HEK293 (cell line): ENCODE data around the gene LIN7C.
A peak's percentile ranks its signal among the peaks of the same experiment; 100 is the strongest.

Experiments used
- CTCF ChIA-PET: fragments of 350-600 bp; formaldehyde crosslinking; extraction: SDS; loops from one replicate; lab custom pipeline; 2021; ENCODE audit warnings: antibody characterized with exemption; lab: Yijun Ruan, JAX
- POLR2A ChIA-PET: fragments of 300-600 bp; formaldehyde crosslinking; extraction: SDS; loops from one replicate; lab custom pipeline; 2020; ENCODE audit warnings: antibody characterized with exemption, inconsistent platforms; lab: Yijun Ruan, JAX
- H3K27ac ChIP-seq: fragments of 200-500 bp; sonication (Bioruptor generic); 2 replicates; pipeline ENCODE4 v1.5.1; 2014; ENCODE audit warnings: low read depth, low read length, control low read depth, inconsistent platforms; ENCODE audit errors: extremely low read depth
- H3K36me3 ChIP-seq, 2 experiments: fragments of 200-500 bp in 1 of 2; sonication (Bioruptor generic) in 1 of 2; 1 replicate in 1 of 2; 2 replicates in 1 of 2; pipeline ENCODE4 v1.5.1; 2014 to 2017; ENCODE audit warnings: inconsistent platforms in 2 of 2, low read length in 2 of 2; ENCODE audit not compliant: control insufficient read depth in 2 of 2, insufficient read depth in 1 of 2
- H3K4me1 ChIP-seq: fragments of 200-500 bp; sonication (Bioruptor generic); 2 replicates; pipeline ENCODE4 v1.5.1; 2014; ENCODE audit warnings: mild to moderate bottlenecking, low read length, inconsistent platforms; ENCODE audit not compliant: control insufficient read depth, insufficient read depth
- H3K4me3 ChIP-seq: 2 replicates; pipeline ENCODE4 v1.5.1; 2011; ENCODE audit warnings: low read depth, mild to moderate bottlenecking, control low read depth, low read length, moderate library complexity
- H3K9me3 ChIP-seq: fragments of 200-500 bp; sonication (Bioruptor generic); 2 replicates; pipeline ENCODE4 v1.5.1; 2014; ENCODE audit warnings: low read depth, low read length, inconsistent platforms; ENCODE audit not compliant: control insufficient read depth, insufficient read depth
- GLI2 ChIP-seq: fragments of 450-650 bp; formaldehyde crosslinking; IDR thresholded peaks from 2 replicates; pipeline ENCODE4; 2017; ENCODE audit warnings: missing biosample characterization, missing genetic modification characterization, low read depth, borderline replicate concordance
- GLIS2 ChIP-seq: fragments of 450-650 bp; formaldehyde crosslinking; IDR thresholded peaks from 2 replicates; pipeline ENCODE4 v1.5.1; 2016; ENCODE audit warnings: missing biosample characterization, missing genetic modification characterization
- HOXD13 ChIP-seq: sonication (generic); formaldehyde crosslinking; IDR thresholded peaks from 2 replicates; pipeline ENCODE4 v1.8.0; 2022; ENCODE audit warnings: missing genetic modification reagents, borderline replicate concordance
- KLF16 ChIP-seq: fragments of 450-650 bp; formaldehyde crosslinking; IDR thresholded peaks from 2 replicates; pipeline ENCODE4 v1.5.1; 2017; ENCODE audit warnings: missing biosample characterization, missing genetic modification characterization
- MZF1 ChIP-seq: fragments of 450-650 bp; formaldehyde crosslinking; IDR thresholded peaks from 2 replicates; pipeline ENCODE4 v1.5.1; 2017; ENCODE audit warnings: missing biosample characterization, missing genetic modification characterization, borderline replicate concordance
- SCRT2 ChIP-seq: fragments of 450-650 bp; formaldehyde crosslinking; IDR thresholded peaks from 2 replicates; pipeline ENCODE4 v1.5.1; 2016; ENCODE audit warnings: missing biosample characterization, missing genetic modification characterization
- SETDB1 ChIP-seq: IDR thresholded peaks from one replicate; pipeline ENCODE4 v1.6.1; 2017; ENCODE audit warnings: mild to moderate bottlenecking, low read length, moderate library complexity, mixed read lengths; ENCODE audit not compliant: insufficient read length
- TSHZ1 ChIP-seq: fragments of 450-650 bp; formaldehyde crosslinking; IDR thresholded peaks from 2 replicates; pipeline ENCODE4 v1.5.1; 2016; ENCODE audit warnings: missing biosample characterization, missing genetic modification characterization, borderline replicate concordance
- ZNF174 ChIP-seq: fragments of 450-650 bp; formaldehyde crosslinking; IDR thresholded peaks from 2 replicates; pipeline ENCODE4 v1.5.0; 2017; ENCODE audit warnings: missing biosample characterization, mild to moderate bottlenecking, missing genetic modification characterization
- ZNF211 ChIP-seq: fragments of 450-650 bp; formaldehyde crosslinking; IDR thresholded peaks from 2 replicates; pipeline ENCODE4 v1.5.1; 2016; ENCODE audit warnings: low read depth, missing biosample characterization, missing genetic modification characterization
- ZNF214 ChIP-seq: fragments of 450-650 bp; formaldehyde crosslinking; IDR thresholded peaks from 2 replicates; pipeline ENCODE4 v1.5.1; 2017; ENCODE audit warnings: missing biosample characterization, mild to moderate bottlenecking, missing genetic modification characterization, borderline replicate concordance
- ZNF362 ChIP-seq: fragments of 450-650 bp; formaldehyde crosslinking; IDR thresholded peaks from 2 replicates; pipeline ENCODE4 v1.5.1; 2016; ENCODE audit warnings: missing biosample characterization, missing genetic modification characterization
- ZNF391 ChIP-seq: fragments of 450-650 bp; formaldehyde crosslinking; IDR thresholded peaks from 2 replicates; pipeline ENCODE4 v1.5.1; 2016; ENCODE audit warnings: low read depth, missing biosample characterization, missing genetic modification characterization, borderline replicate concordance
- ZNF529 ChIP-seq: fragments of 450-650 bp; formaldehyde crosslinking; IDR thresholded peaks from 2 replicates; pipeline ENCODE4 v1.5.1; 2017; ENCODE audit warnings: missing genetic modification characterization, missing biosample characterization; ENCODE audit not compliant: insufficient replicate concordance
- ZNF639 ChIP-seq: fragments of 450-650 bp; formaldehyde crosslinking; IDR thresholded peaks from 2 replicates; pipeline ENCODE4 v1.5.1; 2016; ENCODE audit warnings: missing biosample characterization, missing genetic modification characterization
- ZNF654 ChIP-seq: fragments of 450-650 bp; formaldehyde crosslinking; IDR thresholded peaks from 2 replicates; pipeline ENCODE4 v1.5.1; 2016; ENCODE audit warnings: low read depth, missing biosample characterization, missing genetic modification characterization
- ZNF777 ChIP-seq: fragments of 450-650 bp; formaldehyde crosslinking; IDR thresholded peaks from 2 replicates; pipeline ENCODE4 v1.5.1; 2017; ENCODE audit warnings: missing biosample characterization, missing genetic modification characterization, borderline replicate concordance
- ZSCAN5A ChIP-seq: fragments of 450-650 bp; formaldehyde crosslinking; IDR thresholded peaks from 2 replicates; pipeline ENCODE4 v1.5.1; 2016; ENCODE audit warnings: missing biosample characterization, missing genetic modification characterization
- TF ChIP-seq, protein P1 (sequence below): fragments of 450-650 bp; formaldehyde crosslinking; IDR thresholded peaks from 2 replicates; pipeline ENCODE4 v1.5.0; 2017; ENCODE audit warnings: missing biosample characterization, missing genetic modification characterization, borderline replicate concordance

The LIN7C gene

DNA sequence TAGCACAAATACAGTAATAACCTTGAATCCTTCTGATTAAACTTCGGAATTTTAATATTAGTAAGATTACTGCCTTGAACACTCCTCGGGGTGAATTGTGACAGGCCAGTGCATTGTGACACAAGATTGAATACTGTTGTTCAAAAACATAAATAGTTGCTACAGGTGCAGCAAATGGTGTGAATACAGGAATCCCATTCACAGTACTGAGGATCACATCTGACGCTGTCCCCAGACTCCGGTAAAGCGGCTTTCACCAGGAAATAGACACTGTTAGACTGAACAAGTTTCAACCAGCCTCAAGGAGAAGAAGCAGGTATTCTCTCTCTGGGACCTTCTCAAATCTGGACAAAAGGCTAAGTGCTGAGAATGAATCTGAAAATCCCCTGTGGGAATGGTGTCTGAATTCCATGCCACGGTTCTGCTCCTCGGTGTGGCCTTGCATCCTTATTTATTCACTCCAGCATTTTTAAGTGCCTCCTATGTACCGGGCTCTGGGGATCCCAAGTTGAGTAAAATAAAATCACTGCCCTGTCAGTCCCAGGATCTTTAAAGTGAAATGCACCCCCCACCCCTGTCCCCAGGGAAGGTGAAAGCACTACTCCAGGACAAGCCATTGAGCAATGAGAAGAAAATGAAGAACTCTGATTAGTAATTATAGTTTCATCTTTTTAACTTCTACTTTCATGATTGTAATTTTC is 37.4 kb downstream of the LIN7C start:
- Histone ChIP-seq H3K27ac (no peak overlapping the region), H3K36me3 (no peaks in the 10 kb centered on the region), H3K4me1 (peaks cover 7% of the 10 kb centered on the region; the same call in 1 of the 2 replicates), H3K4me3 (no peak overlapping the region), H3K9me3 (no peaks in the 10 kb centered on the region)
- ChIA-PET POLR2A (no interaction called here), CTCF (interaction anchor here (0.6 to 1.2 kb wide), 3 partner anchors 29 to 285 kb away, joined by 3 to 11 read pairs (median 4); no protein-coding TSS in a partner anchor)
- TF ChIP-seq HOXD13 (CRISPR knock-in tag): no peak
- TF ChIP-seq SETDB1: no peak
- no peak for TF ChIP-seq ZNF174 (tag by site-specific recombination)
- no peak for TF ChIP-seq ZNF639 (tag by site-specific recombination)
- TF ChIP-seq GLIS2 (tag by site-specific recombination): no peak
- no peak for TF ChIP-seq ZNF214 (tag by site-specific recombination)
- no peak for TF ChIP-seq ZSCAN5A (tag by site-specific recombination)
- TF ChIP-seq GLI2: no peak
- TF ChIP-seq, protein P1, sequence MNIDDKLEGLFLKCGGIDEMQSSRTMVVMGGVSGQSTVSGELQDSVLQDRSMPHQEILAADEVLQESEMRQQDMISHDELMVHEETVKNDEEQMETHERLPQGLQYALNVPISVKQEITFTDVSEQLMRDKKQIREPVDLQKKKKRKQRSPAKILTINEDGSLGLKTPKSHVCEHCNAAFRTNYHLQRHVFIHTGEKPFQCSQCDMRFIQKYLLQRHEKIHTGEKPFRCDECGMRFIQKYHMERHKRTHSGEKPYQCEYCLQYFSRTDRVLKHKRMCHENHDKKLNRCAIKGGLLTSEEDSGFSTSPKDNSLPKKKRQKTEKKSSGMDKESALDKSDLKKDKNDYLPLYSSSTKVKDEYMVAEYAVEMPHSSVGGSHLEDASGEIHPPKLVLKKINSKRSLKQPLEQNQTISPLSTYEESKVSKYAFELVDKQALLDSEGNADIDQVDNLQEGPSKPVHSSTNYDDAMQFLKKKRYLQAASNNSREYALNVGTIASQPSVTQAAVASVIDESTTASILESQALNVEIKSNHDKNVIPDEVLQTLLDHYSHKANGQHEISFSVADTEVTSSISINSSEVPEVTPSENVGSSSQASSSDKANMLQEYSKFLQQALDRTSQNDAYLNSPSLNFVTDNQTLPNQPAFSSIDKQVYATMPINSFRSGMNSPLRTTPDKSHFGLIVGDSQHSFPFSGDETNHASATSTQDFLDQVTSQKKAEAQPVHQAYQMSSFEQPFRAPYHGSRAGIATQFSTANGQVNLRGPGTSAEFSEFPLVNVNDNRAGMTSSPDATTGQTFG (tag by site-specific recombination): no peak
- no peak for TF ChIP-seq ZNF529 (tag by site-specific recombination)
- no peak for TF ChIP-seq ZNF391 (tag by site-specific recombination)
- no peak for TF ChIP-seq KLF16
- TF ChIP-seq SCRT2 (tag by site-specific recombination): no peak
- TF ChIP-seq ZNF777 (tag by site-specific recombination): no peak

GRCh38 chr11:27468209-27468994 is 38.2 kb downstream of the LIN7C start:
- Histone ChIP-seq H3K36me3 (no peaks in the 10 kb centered on the region), H3K9me3 (no peaks in the 10 kb centered on the region), H3K4me3 (no peak overlapping the region), H3K27ac (no peak overlapping the region), H3K4me1 (peaks cover 7% of the 10 kb centered on the region; the same call in 1 of the 2 replicates)
- ChIA-PET POLR2A (no interaction called here), CTCF (interaction anchor here (0.6 kb wide), 1 partner anchor 30 kb away, joined by 11 read pairs; no protein-coding TSS in a partner anchor)
- no peak for TF ChIP-seq ZNF211
- no peak for TF ChIP-seq TSHZ1
- TF ChIP-seq MZF1 (tag by site-specific recombination): no peak
- peak; percentile 43; the same call in 1 of the 2 replicates for TF ChIP-seq ZNF362 (tag by site-specific recombination)
- no peak for TF ChIP-seq ZNF654 (tag by site-specific recombination)
